ENCODE results near the gene LIMA1.

LIMA1 gene

GRCh38 chr12:50197297-50197727 lies 86.0 kb downstream of the LIMA1 start:
- DNase-seq, result no peak
- in situ Hi-C loops (cut with MboI; ENCODE audit: low pct_unique_long_range_greater_than_20kb, low sequenced_read_pairs), result no loop called here

GRCh38 chr12:50196537-50196936 lies 86.8 kb downstream of the LIMA1 start:
- in situ Hi-C loops (cut with MboI; ENCODE audit: low pct_unique_long_range_greater_than_20kb, low sequenced_read_pairs), result no loop called here
- DNase-seq, result no peak

- no peak for DNase-seq
- in situ Hi-C loops (cut with MboI; ENCODE audit: low pct_unique_long_range_greater_than_20kb, low sequenced_read_pairs), result no loop called here
Observed at GRCh38 chr12:50195832-50196231, 87.5 kb downstream of the LIMA1 start.

GRCh38 chr12:50192908-50193307 lies 90.4 kb downstream of the LIMA1 start:
- in situ Hi-C loops (cut with MboI; ENCODE audit: low pct_unique_long_range_greater_than_20kb, low sequenced_read_pairs), result no loop called here
- DNase-seq, result no peak

- in situ Hi-C loops (cut with MboI; ENCODE audit: low pct_unique_long_range_greater_than_20kb, low sequenced_read_pairs), result no loop called here
Observed at GRCh38 chr12:50192236-50192635, 91.1 kb downstream of the LIMA1 start.

GRCh38 chr12:50190859-50191258 lies 92.5 kb downstream of the LIMA1 start:
- in situ Hi-C loops (cut with MboI; ENCODE audit: low pct_unique_long_range_greater_than_20kb, low sequenced_read_pairs), result no loop called here

More at GRCh38 chr12:50192236-50192635, 91.1 kb downstream of the LIMA1 start:
- DNase-seq, result no peak

GRCh38 chr12:50188875-50189575 lies 94.3 kb downstream of the LIMA1 start:
- no peak for DNase-seq
- in situ Hi-C loops (cut with MboI; ENCODE audit: low pct_unique_long_range_greater_than_20kb, low sequenced_read_pairs), result no loop called here

More at GRCh38 chr12:50190859-50191258, 92.5 kb downstream of the LIMA1 start:
- DNase-seq, result no peak

- in situ Hi-C loops (cut with MboI; ENCODE audit: low pct_unique_long_range_greater_than_20kb, low sequenced_read_pairs), result no loop called here
- no peak for DNase-seq
Observed at GRCh38 chr12:50188241-50188781, 95.0 kb downstream of the LIMA1 start.

- no peak for DNase-seq
- in situ Hi-C loops (cut with MboI; ENCODE audit: low pct_unique_long_range_greater_than_20kb, low sequenced_read_pairs), result no loop called here
Observed at GRCh38 chr12:50187084-50187900, 96.0 kb downstream of the LIMA1 start.

GRCh38 chr12:50186681-50187080 lies 96.6 kb downstream of the LIMA1 start:
- in situ Hi-C loops (cut with MboI; ENCODE audit: low pct_unique_long_range_greater_than_20kb, low sequenced_read_pairs), result no loop called here
- DNase-seq, result no peak

GRCh38 chr12:50185970-50186663 lies 97.2 kb downstream of the LIMA1 start:
- no peak for DNase-seq
- in situ Hi-C loops (cut with MboI; ENCODE audit: low pct_unique_long_range_greater_than_20kb, low sequenced_read_pairs), result no loop called here

- DNase-seq, result no peak
- in situ Hi-C loops (cut with MboI; ENCODE audit: low pct_unique_long_range_greater_than_20kb, low sequenced_read_pairs), result no loop called here
Observed at GRCh38 chr12:50185301-50185895, 97.9 kb downstream of the LIMA1 start.

GRCh38 chr12:50184261-50184660 lies 99.1 kb downstream of the LIMA1 start:
- in situ Hi-C loops (cut with MboI; ENCODE audit: low pct_unique_long_range_greater_than_20kb, low sequenced_read_pairs), result no loop called here

GRCh38 chr12:50182461-50182860 lies 100.9 kb downstream of the LIMA1 start:
- no peak for DNase-seq
- in situ Hi-C loops (cut with MboI; ENCODE audit: low pct_unique_long_range_greater_than_20kb, low sequenced_read_pairs), result no loop called here

More at GRCh38 chr12:50184261-50184660, 99.1 kb downstream of the LIMA1 start:
- DNase-seq, result no peak

GRCh38 chr12:50181691-50182090 lies 101.6 kb downstream of the LIMA1 start:
- no peak for DNase-seq
- in situ Hi-C loops (cut with MboI; ENCODE audit: low pct_unique_long_range_greater_than_20kb, low sequenced_read_pairs), result no loop called here

- no peak for DNase-seq
Observed at GRCh38 chr12:50175716-50176026, 107.6 kb downstream of the LIMA1 start.

GRCh38 chr12:50174971-50175715 lies 108.2 kb downstream of the LIMA1 start:
- DNase-seq, result peak; percentile 85
- in situ Hi-C loops (cut with MboI; ENCODE audit: low pct_unique_long_range_greater_than_20kb, low sequenced_read_pairs), result no loop called here

More at GRCh38 chr12:50175716-50176026, 107.6 kb downstream of the LIMA1 start:
- in situ Hi-C loops (cut with MboI; ENCODE audit: low pct_unique_long_range_greater_than_20kb, low sequenced_read_pairs), result no loop called here

GRCh38 chr12:50167049-50167828 lies 116.1 kb downstream of the LIMA1 start, which contains the start of gene CERS5:
CERS5 (minus strand) TSS chr12:50167369; CDS start chr12:50167297, 72 bp downstream.
- peak; percentile 100 for DNase-seq

More at GRCh38 chr12:50167049-50167828, 116.1 kb downstream of the LIMA1 start, which contains the start of gene CERS5:
- in situ Hi-C loops (cut with MboI; ENCODE audit: low pct_unique_long_range_greater_than_20kb, low sequenced_read_pairs), result no loop called here
